Left ventricle myocardium superior (tissue), 1 donor: ENCODE data around the gene SETD6. TPM values are rescaled to one million over a fixed set of nuclear protein-coding genes. Genes with fewer than 3 reads are reported as not detected.

Experiments used
- ATAC-seq: fragments of 200-7000 bp; cut with Tn5 transposase; one replicate; pipeline ENCODE4 v1.9.1; 2020; ENCODE audit warnings: mild to moderate bottlenecking, moderate library complexity
- DNase-seq: peaks from one replicate; pipeline ENCODE4 v3.0.0-alpha.2; 2020
- intact Hi-C: fragments of 100-400 bp; cut with micrococcal nuclease; formaldehyde crosslinking; loops from one replicate; pipeline ENCODE4 v1.11.0; 2022
- total RNA-seq: library from RNA; stranded (reverse); fragmentation: NEBNext Ultra II Directional; extraction: Animal tissue kit (Norgen Biotek cat#: 25700); gene quantifications from one replicate; pipeline ENCODE4 v1.2.1, GENCODE V29; 2021
- donor health status: DM: no; HTN: yes; CAD: no; lungs with severe emphysema.

Gene SETD6
- total RNA-seq, 1 donor from 2014 or later, result 15.3 TPM

DNA sequence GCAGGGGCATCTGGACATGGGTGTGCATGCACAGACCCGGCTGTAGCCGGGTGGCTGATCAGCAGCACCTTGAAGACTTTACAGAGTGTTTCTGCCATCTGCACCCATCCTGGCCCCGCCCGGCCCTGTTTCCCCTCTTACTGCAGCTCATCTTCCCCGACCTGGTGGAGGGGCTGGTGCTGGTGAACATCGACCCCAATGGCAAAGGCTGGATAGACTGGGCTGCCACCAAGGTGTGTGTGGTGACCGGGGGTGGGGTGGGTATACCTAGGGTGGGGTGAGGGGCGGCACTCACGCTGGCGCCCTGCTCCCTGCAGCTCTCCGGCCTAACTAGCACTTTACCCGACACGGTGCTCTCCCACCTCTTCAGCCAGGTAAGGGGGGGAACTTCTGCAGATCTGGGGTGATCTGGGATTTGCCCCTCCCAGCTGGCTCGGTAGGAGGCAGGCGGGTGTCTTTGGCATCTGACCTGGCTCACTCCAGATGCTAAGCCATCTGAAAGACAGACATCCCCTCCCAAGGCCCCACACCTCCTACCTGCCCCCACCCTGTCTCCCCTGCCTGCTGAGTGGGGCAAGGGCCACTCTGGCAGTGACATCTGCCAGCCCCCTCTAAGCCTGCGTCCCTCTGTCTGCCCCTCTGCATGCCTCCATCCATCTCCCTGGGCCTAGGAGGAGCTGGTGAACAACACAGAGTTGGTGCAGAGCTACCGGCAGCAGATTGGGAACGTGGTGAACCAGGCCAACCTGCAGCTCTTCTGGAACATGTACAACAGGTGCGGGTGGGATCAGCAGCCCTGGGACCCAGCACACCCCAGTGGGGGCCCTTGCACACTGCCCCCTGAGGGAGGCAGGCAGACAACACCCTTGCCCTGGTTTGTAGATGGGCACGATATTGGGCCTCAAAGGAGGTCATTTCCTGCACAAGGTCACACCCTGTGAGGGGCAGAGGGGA lies 8.8 kb upstream of the SETD6 start:
- intact Hi-C loops, result no loop called here
- no peak for DNase-seq

DNA sequence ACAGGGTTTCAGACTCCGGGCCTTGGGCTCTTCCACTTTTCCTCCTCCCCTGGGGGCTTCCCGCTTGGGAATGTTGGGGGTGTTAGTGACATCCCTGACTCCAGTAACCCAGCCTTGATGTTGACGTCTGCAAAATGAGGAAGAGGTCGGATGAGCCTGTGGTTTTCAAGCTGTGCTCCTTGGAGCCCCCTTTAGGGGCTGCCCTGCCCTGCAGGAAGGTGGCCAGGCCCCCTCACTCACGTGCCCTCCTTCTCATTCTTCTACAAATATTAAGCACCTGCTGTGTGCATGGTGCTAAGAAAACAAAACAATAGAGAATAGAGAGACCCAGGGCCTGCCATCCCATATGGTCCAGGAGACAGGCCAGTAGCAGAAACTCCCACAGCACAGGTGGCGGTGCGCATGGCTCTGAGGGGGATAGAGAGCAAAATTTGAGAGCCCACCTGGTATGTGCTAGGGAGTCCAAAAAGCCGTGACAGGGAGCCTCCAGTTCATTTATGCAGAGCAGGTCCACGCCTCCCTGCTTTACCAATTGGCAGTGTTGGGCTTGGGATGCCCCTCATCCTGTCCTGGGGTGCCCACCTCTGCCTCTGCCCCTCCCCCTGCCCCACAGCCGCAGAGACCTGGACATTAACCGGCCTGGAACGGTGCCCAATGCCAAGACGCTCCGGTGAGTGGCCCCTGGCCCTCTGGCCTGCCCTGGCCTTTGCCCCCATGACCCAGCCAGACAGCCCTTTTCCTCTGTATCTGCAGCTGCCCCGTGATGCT lies 7.9 kb upstream of the SETD6 start:
- DNase-seq, result no peak
- no peak for ATAC-seq
- intact Hi-C loops, result no loop called here

More for the DNA sequence above, 8.8 kb upstream of the SETD6 start:
- ATAC-seq, result no peak

DNA sequence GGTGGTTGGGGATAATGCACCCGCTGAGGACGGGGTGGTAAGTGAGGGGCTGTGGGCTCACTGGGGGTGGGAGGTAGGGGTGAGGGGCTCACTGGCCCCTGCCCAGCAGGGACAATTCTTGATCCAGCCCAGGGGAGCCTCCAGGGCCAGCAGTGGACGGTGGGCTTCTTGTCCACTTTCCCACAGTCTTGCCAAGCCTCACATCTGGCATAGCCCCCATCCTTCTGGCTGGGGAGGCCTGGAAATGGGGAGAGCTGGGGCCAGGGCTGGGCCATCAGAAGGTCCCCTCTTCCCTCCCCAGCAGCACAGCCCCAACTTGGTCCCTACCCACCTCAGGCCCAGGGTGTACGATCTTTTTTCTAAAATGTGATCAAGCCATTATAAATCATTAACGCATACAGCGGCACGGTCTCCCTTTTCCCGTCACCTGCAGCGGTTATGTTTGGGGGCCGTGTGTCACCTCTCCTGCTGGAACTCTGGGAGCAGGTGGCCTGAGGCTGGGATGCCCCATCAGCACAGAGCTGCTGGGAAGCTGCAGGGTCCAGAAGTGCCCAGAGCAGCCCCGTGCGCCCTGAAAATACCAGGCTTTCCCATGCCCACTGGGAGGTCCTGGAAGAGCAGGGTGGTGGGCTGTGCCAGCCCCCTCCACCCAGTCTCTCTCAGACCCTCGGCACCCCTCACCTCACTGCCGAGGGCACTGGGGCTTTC lies 7.2 kb upstream of the SETD6 start:
- no peak for DNase-seq
- ATAC-seq, result no peak
- intact Hi-C loops, result no loop called here

DNA sequence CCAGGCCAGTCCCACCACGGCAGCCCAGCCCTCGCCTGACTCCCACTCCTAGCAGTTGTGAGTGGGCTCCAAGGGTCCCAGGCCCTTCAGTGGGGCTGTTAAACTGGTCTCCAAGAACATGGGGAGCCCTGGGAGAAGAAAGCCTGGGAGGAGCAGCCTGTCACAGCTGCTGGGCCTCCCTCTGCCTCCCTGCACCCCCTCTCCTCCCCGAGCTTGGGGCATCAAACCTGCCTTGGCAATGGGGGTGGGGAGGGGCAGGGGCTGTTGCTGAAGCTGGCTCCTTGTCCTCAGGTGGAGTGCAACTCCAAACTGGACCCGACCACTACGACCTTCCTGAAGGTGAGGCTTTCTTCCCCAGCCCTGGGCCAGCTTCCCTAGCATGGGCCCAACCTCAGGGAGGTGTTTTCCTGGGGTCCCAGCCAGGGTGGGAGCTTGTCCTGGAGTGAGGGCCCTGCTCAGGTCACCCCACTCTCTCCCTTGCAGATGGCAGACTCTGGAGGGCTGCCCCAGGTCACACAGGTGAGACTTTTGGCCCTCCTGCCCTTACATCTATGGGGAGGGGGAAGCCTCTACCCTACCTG lies 6.6 kb upstream of the SETD6 start:
- DNase-seq (no peak), ATAC-seq (no peak)
- intact Hi-C loops, result no loop called here

DNA sequence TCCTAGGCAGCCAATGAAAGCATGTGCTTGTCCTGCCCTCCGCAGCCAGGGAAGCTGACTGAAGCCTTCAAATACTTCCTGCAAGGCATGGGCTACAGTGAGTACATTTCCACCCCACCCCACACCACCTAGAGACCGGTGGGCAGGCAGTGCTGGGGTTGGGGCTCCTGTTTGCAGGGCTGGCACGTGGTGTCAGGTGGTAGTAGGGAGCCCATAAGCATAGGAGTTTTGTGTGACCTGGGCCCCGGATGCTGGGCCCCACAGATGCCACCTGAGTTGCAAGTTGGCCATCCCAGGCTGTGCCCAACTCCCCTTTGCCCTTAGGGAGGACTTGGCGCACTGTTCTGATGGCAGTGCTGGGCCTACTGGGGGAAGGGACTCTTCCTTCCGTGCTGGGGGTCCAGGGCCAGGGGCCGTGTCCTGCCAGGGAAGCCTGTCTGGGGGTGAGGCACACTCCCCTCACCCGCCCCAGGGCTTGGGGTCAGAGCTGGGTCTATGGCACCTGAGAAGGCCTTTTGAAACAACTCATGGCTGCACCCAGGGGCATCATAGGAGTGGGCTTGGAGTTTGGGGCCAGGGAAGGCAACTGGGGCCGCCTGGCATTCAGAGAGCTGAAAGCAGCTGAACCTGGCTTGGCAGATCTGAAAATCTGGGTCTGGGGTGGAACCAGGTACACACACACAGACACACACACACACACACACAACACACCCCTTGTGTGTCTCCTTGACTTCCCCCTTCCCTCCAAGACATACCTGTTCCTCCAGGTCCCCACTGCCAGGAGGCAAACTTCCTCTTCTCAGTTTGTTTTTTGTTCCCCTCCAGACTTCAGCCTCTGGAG lies 5.8 kb upstream of the SETD6 start:
- DNase-seq, result no peak
- intact Hi-C loops, result no loop called here
- ATAC-seq, result no peak

DNA sequence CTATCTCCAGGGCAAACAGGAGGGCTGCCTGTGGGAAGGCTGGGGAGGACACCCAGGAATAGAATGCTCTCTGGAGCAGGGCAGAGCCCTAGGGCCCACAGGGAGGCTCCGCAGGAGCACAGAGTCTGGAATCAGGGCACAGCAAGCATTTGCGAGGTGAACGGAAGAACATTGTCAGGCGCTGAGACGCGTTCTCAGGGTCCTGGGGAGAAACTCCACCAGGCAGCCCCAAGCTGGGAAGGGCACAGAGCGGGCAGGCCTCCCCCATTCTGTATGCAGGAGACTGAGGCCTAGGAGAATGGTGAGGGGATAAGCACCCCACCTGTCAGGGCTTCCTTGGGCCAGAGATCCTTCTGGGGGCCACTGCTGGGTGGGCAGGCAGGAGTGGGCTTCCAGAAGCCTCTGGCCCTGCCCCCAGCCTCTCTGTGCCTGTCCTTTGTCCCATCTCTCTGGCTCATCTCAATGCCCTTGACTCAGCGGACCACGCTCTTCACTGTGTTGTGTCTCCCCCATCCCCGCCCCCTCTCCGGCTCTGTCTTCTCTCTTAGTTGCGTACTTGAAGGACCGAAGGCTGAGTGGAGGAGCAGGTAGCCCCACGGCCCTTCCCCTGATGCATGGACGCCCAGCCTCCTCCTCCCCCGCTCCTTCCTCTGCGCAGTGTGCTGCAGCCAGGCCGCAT lies 5.1 kb upstream of the SETD6 start:
- no peak for DNase-seq
- no peak for ATAC-seq
- intact Hi-C loops, result no loop called here

DNA sequence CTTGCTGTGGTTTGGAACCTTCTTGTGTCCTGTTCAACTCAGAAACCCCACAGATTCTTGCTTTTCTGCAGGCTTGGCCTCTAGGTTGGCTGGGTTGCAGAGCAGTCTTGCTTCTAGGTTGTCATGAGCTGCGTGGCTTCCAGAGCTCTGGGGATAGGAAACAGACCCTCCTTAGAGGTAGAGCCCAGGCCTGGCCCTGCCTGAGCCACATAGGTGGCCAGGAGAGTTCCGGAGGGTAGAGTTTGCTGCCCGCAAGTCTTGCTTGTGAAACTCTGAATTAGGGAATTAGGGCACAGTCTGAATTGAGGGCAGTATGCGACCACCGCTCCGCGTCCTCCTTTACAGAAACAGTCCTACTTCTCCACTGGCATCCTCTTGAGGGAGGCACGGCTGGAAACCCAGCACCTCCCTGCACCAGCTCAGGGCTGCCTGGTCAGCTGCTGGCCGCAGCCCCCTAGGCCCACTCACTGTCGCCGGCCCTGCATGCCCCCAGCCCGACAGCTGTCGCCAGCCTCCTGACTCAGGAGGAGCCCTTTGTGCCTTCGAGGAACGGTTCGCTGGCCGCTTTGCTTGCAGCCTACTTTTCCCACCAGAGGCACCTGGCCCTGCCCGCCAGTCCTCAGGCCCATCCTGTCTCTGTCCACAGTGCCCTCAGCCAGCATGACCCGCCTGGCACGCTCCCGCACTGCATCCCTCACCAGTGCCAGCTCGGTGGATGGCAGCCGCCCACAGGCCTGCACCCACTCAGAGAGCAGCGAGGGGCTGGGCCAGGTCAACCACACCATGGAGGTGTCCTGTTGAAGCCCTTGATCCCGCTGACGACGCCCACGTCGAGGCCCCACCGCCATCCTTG lies 4.3 kb upstream of the SETD6 start:
- intact Hi-C loops, result no loop called here
- peak; percentile 7 for ATAC-seq
- DNase-seq, result no peak

DNA sequence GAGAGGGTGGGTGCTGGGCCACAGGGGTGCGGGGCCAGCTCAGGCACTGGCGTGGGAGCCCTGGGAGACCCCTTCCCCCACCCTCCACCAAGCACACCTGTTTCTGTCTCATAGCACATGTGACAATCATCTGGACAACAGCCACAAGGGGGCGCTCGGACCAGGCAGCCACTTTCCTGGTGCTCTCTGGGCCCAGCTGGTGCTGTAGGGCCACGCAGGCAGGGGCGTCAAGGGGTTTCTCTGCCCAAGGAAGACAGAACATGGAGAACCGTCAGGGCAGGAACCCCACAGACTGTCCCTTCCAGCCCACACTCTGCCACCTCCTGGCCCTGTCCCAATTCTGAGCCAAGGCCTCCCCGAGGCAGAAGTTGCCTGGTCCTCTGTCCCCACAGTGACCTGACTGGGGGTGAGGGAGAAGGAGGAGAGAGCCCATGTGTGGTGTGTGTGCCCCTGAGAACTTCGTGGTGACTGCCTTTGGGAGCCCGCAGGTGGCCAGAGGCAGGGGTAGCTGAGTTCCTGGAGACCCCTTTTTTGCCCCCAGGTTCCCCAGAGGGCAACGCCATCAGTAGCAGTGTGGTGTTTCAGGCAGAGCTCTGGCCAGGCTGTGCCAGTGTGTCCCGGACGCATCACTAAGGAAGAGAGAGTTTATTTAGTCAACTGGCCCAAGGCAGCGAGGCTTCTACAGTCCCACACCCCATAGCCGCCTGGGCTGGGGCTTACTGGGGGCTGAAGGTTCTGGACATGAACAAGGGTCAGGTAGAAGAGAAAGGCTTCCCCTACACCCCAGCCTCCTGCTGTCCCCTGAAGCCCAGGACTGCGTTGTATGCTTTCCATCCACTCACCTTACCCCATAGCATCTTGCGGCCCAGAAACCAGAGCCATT lies 3.1 kb upstream of the SETD6 start:
- peak; percentile 87 for DNase-seq
- ATAC-seq, result peak; percentile 29
- intact Hi-C loops, result no loop called here

DNA sequence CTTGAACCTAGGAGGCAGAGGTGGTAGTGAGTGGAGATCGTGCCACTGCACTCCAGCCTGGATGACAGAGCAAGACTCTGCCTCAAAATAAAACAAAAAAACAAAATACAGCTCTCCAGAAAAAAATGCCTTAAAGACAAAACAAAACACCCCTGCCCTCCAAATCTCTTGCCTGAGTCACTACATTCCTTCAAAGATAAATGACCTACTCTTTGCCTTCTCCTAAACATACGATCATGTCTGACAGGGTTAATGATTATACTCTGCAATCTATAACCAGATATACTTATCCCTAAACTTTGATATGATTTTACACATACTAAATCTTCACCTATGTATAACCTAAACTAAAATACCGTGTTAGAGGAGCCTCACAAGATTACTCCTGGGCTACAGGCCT lies 1.4 kb upstream of the SETD6 start:
- ATAC-seq, result no peak
- intact Hi-C loops, result no loop called here
- no peak for DNase-seq

DNA sequence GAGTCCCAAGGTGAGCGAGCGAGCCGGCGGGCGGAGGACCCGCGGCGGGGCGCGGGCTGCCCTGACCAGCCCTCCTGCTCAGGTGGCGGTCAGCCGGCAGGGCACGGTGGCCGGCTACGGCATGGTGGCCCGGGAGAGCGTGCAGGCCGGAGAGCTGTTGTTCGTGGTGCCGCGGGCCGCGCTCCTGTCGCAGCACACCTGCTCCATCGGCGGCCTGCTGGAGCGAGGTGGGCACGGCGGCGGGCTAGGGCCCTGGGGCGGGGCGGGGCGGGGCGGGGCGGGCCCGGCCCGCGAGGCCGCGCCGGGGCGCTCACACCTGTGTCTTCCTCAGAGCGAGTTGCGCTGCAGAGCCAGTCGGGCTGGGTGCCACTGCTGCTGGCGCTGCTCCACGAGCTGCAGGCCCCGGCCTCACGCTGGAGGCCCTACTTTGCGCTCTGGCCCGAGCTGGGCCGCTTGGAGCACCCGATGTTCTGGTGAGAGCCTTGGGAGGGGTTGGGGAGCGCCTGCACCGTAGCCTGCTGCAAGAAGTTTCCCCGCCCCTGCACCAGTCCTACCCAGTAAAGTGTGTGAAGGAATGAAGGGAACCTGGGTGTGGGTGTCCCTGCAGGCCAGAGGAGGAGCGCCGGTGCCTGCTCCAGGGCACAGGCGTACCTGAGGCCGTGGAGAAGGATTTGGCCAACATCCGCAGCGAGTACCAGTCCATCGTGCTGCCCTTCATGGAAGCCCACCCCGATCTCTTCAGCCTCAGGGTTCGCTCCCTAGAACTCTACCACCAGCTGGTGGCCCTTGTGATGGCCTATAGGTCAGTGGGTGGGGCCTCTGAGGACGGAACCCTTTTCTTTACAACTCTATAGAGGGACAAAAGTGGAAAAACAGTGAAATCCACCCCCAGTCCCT lies 802 bp downstream of the SETD6 start:
- intact Hi-C loops, result no loop called here
- peak; percentile 36 for ATAC-seq
- DNase-seq, result peak; percentile 69

DNA sequence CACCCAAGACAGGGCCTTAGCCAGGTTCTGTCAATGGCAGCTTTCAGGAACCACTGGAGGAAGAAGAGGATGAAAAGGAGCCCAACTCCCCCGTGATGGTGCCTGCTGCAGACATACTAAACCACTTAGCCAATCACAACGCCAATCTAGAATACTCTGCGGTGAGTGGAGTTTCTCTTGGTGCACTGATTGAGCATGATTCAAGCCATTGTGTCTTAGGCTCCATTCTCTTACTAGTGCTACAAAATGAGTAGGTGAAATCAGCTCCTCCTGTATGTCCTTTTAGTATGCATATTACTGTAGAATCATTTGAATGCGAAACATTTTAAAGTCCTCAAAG lies 1.4 kb downstream of the SETD6 start:
- intact Hi-C loops, result no loop called here
- no peak for DNase-seq
- no peak for ATAC-seq

DNA sequence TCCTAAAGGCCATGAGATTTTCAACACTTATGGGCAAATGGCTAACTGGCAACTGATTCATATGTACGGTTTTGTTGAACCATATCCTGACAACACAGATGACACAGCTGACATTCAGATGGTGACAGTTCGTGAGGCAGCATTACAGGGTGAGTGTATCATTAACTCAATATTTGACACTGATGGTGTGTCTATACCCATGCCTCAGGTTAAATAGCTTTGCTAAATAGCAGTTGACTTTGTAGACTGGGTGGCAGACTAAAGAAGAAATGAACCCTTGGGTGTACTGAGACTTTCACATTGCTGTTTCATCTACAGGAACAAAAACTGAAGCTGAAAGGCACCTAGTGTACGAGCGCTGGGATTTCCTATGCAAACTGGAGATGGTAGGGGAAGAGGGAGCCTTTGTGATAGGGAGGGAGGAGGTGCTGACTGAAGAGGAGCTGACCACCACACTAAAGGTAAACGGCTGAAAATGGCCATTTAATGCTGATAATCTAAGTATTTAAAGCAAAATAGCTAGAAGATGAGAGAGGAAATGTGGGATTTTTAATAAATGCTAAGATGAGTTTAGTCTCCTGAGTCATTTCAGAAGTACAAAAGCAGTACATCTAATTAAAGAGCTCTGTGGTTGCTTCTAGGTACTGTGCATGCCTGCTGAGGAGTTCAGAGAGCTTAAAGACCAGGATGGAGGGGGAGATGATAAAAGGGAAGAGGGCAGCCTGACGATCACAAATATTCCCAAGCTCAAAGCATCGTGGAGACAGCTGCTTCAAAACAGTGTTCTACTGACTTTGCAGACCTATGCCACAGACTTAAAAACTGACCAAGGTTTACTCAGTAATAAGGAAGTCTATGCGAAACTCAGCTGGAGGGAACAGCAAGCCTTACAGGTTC lies 3.0 kb downstream of the SETD6 start:
- intact Hi-C loops, result no loop called here

DNA sequence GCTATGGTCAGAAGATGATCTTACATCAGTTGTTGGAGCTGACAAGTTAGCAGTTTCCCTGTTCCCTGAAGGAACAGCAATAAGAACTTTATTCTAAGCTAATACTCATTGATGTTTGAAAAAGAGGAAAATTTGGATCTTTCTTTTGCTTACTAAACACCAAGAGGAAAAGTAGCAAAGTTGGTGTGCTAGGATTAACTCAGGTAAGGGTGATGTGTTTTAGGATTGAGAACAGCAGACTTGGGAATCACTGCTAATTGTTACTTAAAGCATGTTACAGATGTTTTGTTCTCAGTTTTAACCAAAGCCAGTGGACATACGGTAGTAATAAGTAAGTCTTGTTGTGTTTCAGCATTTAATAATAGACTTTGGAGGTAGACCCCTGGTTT lies 3.7 kb downstream of the SETD6 start:
- intact Hi-C loops, result no loop called here
- no peak for DNase-seq
- no peak for ATAC-seq

More for the DNA sequence above, 3.0 kb downstream of the SETD6 start:
- no peak for ATAC-seq
- no peak for DNase-seq

DNA sequence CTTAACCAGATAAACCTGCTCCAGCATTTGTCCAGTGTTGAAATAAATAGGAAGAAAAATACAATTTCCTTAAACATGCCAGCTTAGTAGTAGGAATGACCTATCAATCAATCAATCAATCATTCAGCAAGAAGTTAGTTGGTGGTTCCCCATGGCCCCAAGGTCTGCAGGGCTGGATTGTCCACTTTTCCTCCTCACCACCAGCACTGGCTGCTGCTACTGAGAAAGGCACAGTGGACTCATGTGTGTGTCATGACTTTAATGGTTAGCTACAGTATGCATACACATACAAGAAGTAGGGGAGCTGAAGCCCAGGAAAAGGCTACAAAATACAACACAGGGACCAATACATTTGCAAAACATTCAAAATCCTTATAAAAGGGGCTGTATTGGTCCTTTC lies 4.4 kb downstream of the SETD6 start:
- ATAC-seq, result no peak
- intact Hi-C loops, result no loop called here
- DNase-seq, result no peak
